Fibroblast of gingiva (primary cell): ENCODE results near the gene NANOS1.

Experiments
- DNase-seq: peaks from one replicate; pipeline ENCODE4 v3.0.0-alpha.2; 2011; ENCODE audit warnings: low read depth

NANOS1 gene

GRCh38 chr10:119029613-119030420, at the start of gene NANOS1:
Gene NANOS1 (plus strand): TSS chr10:119029714. CDS start chr10:119029802, 88 bp downstream.
- no peak for DNase-seq

GRCh38 chr10:118980135-118980865, 49.2 kb upstream of the NANOS1 start:
- no peak for DNase-seq

GRCh38 chr10:118980870-118981269, 48.6 kb upstream of the NANOS1 start:
- peak; percentile 30 for DNase-seq

- DNase-seq, result no peak
Observed at GRCh38 chr10:118981946-118982345, 47.6 kb upstream of the NANOS1 start.

GRCh38 chr10:118982366-118982765, 47.1 kb upstream of the NANOS1 start:
- no peak for DNase-seq

GRCh38 chr10:118983263-118983662, 46.3 kb upstream of the NANOS1 start:
- no peak for DNase-seq

GRCh38 chr10:118985576-118985975, 43.9 kb upstream of the NANOS1 start:
- DNase-seq, result no peak

- DNase-seq, result no peak
Observed at GRCh38 chr10:118986815-118987790, 42.4 kb upstream of the NANOS1 start.

GRCh38 chr10:118990326-118990725, 39.2 kb upstream of the NANOS1 start:
- DNase-seq, result no peak

GRCh38 chr10:118992496-118992895, 37.0 kb upstream of the NANOS1 start:
- DNase-seq, result no peak

- DNase-seq, result no peak
Observed at GRCh38 chr10:118993214-118993613, 36.3 kb upstream of the NANOS1 start.

- no peak for DNase-seq
Observed at GRCh38 chr10:118994321-118994720, 35.2 kb upstream of the NANOS1 start.

- DNase-seq, result no peak
Observed at GRCh38 chr10:118995739-118996138, 33.8 kb upstream of the NANOS1 start.

- no peak for DNase-seq
Observed at GRCh38 chr10:118997379-118997778, 32.1 kb upstream of the NANOS1 start.

- DNase-seq, result no peak
Observed at GRCh38 chr10:118998183-118998582, 31.3 kb upstream of the NANOS1 start.

GRCh38 chr10:119001717-119002500, 27.6 kb upstream of the NANOS1 start:
- DNase-seq, result no peak

GRCh38 chr10:119003572-119004289, 25.8 kb upstream of the NANOS1 start:
- no peak for DNase-seq

- DNase-seq, result no peak
Observed at GRCh38 chr10:119005362-119006043, 24.0 kb upstream of the NANOS1 start.

GRCh38 chr10:119006451-119007210, 22.9 kb upstream of the NANOS1 start:
- peak; percentile 96 for DNase-seq
